Measurements from ENCODE around the gene TMEM235.

DNA sequence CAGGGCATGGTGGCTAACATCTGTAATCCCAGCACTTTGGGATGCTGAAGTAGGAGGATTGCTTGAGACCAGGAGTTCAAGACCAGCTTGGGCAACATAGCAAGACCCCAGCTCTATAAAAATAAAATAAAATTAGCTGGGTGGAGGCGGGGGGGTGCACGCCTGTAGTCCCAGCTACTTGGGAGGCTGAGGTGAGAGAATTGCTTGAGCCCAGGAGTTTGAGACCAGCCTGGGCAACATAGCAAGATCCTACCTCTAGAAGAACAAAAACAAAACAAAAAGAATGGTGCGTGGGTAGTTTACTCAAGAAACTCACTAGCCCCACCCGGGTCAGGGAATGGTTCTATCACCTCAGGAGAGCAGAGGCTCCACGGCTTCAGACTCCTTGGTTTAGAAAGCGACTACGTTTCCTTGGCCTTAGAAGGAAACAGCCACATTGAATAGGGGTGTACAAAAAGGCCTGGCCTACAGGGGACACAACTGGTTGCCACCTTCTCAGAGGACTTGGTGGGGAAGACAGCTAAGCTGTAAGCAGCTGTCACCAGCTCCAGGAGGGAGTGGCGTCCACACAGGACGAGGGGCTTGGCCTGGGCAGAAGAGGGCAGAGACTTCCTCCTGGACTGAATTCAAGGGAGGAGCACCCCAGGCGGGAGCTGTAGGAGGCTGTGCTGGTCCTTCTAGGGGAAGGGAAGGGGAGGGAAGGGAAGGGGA, 45.3 kb upstream of the TMEM235 start:
- TF ChIP-seq CTCF (IDR thresholded peaks at IDR 0.05) = no peak
- TF ChIP-seq ZFX (IDR thresholded peaks at IDR 0.05; ENCODE audit: borderline replicate concordance) = no peak
